Hematopoietic multipotent progenitor cell treated with erythropoietin and hydrocortisone succinate and interleukin-3 and kit ligand, for 17 days (in vitro differentiated cells): ENCODE data around the gene ACYP2.
"Not testable (repeated sequence)": the region's sequence is repeated elsewhere in the genome, so short reads cannot be mapped to it uniquely, and the experiment has no call there.

Experiments used
- DNase-seq: peaks from one replicate; pipeline ENCODE4 v3.0.0-alpha.2; 2015; ENCODE audit warnings: low spot score

ACYP2 gene

GRCh38 chr2:54271843-54272627, 156.6 kb downstream of the ACYP2 start:
- DNase-seq: no peak

GRCh38 chr2:54274781-54275242, 159.4 kb downstream of the ACYP2 start:
- DNase-seq: no peak

DNA sequence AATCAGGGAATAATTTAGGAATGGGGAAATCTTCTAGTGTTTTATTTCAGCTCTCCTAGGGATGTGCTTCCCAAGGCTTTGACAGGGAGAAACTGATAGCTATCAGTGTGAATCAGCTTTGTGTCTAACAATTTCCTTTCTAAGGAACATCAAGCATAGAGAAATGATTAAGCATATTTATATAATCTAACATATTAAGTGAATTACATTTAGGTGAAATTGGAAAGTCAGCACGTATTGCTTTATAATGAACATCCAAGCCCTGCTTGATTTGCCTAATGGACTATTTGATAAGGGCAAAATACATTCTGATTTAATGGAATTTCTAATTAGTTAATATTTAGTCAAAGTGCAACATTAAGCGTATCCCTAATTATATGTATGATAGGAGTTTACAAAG, 160.1 kb downstream of the ACYP2 start:
- DNase-seq: no peak

DNA sequence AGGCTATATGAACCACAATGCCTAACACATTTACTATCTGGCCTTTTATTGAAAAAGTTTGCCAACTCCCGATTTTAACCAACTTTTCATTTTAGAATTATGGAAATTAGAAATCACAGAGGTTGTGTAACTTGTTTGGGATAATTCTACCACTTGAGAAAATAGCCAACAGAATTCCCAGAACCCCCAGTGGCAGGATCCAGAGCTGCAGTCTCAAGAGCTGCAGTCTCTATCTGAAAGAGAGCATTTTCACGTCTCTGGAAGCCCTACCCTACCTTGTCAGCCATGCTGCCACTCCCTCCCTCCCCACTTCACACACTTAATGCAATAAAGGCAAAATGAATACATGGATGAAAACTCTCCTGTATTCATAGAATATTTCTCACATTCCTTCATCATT, 164.0 kb downstream of the ACYP2 start:
- DNase-seq: no peak

DNA sequence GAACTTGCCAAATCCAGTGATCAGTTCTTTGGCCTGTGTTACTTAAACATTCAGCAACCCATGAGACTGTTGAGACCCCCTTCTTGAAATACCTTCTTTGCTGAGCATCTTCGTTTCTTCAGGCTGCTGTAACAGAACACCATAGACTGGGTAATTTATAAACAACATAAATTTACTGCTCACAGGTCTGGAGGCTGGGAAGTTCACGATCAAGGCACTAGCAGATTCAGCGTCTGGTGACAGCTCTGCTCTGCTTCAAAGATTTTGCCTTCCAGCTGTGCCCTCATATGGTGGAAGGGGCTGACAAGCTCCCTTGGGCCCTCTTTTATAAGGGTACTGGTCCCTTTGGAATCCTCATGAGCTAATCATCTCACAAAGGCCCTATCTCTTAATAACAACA, 169.4 kb downstream of the ACYP2 start:
- DNase-seq: no peak

- DNase-seq: no peak
Measured at GRCh38 chr2:54285451-54285850, 170.0 kb downstream of the ACYP2 start.

- DNase-seq: no peak
Measured at GRCh38 chr2:54287532-54287931, 172.1 kb downstream of the ACYP2 start.

DNA sequence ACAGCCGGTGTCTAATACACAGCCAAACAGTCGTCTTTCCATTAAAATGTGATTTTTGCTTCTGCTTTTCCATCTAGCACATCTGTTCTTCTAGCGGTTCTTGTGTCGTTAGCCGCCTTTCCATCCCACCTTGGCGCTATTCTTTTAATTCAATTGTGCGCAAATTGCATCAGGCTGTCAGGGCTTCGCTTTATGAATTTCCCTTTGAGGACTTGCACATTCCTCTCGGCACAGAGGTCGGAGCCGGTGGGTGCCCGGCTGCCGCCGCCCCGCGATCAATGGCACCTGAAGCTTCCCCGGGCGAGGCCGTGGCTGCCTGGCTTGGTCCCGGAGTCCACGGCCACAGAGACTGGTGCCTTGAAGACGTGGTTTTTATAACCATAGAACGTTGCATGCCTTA, 174.5 kb downstream of the ACYP2 start:
- DNase-seq: no peak

DNA sequence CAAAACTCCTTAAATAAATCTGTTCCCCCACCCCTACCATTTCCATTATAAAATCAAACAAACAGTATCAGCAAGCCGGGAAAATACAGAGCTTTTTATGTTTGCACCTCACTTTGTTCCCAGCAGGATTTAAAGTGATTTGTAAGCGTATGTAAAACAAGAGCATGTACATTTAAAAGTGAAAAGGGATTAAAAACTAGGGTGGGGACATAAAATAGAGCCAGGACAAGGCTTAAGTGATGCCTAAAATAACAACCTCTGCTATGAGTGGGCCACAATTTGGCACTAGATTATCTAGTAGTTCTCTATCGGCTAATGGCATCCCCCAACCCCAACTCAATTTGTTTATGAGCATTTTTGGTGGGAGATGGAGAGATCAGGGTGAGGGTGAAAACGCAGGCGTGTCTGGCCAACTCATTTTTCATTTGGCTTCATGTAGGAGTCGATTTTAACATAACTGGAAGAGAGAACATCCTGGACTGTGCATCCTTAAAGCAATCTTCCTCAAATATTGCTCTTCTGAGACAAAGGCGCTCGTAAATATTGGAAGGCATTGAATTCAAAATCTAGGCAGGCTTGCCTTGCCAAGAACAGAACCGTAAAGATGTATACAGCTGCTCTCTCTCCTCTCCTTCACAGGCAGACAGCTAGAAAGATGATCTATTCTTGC, 175.1 kb downstream of the ACYP2 start:
- no peak for DNase-seq

DNA sequence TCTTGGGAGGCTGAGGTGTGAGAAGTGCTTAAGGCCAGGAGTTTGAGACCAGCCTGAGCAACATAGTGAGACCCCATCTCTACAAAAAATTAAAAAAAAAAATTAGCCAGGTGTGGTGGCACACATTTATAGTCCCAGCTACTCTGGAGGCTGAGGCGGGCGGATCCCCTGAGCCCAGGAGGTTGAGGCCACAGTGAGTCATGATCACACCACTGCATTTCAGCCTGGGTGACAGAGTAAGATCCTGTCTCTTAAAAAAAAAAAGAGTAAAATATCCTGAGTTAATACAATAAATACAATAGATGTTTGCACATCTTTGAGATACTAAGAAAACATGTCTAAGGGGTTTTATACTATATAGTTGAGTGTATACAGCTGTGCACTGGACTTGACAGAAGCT, 179.2 kb downstream of the ACYP2 start:
- DNase-seq: not testable (repeated sequence)

DNA sequence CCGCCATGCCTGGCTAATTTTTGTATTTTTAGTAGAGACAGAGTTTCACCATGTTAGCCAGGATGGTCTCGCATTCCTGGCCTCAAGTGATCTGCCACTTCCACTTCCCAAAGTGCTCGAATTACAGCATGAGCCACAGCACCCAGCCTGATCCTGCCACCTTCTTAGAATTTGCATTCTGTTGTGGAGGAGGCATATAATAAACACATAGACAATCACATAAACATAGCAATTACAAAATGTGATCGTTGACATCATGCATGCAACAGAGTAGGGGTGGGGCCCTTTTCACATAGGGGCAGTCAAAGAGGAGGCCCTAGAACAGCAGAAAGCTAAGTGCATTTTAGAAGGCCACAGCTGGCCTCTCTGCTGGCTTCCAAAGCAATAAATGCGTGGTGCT, 180.5 kb downstream of the ACYP2 start:
- DNase-seq: no peak

GRCh38 chr2:54298514-54298913, 183.1 kb downstream of the ACYP2 start:
- DNase-seq: no peak

GRCh38 chr2:54303631-54304030, 188.2 kb downstream of the ACYP2 start:
- DNase-seq: no peak

DNA sequence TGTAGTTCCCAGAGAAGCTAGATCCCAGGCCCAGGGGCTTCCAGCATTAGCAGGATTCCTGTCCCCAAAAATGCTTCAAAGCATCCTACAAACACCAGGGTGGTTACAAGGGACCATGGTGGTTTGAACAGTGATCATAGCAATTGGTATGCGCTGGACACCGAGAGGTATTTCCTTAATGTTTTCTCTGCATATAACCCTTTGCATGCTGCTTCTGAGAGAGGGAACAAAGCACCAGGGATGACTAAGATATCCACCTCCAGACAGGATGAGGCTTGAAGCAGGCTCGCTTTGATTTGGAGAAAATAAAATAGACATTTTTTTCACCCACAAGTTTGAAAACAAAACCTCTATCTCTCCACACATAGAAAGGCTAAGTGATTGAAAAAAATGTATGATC, 191.1 kb downstream of the ACYP2 start:
- DNase-seq: no peak

DNA sequence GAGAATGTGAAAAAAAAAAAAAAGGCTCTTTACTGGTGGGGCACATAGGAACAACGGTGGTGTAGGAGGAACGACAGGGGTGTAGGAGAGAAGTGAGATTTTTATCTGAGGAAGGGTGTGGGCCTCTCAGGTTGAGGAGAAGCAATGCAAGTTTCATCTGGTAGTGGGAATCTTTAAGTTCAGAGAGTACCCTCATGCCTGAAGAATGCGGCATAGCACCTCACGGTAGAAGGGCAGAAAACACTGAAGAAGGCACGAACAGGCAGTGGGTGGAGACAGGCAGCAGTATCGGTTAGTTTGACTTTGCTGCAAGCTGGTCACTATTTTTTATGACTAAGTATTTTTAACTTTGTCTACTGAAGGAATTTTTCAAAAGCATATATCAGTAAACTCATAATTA, 192.8 kb downstream of the ACYP2 start:
- no peak for DNase-seq

GRCh38 chr2:54308782-54309181, 193.4 kb downstream of the ACYP2 start:
- no peak for DNase-seq

- DNase-seq: no peak
Measured at GRCh38 chr2:54310311-54310710, 194.9 kb downstream of the ACYP2 start.

DNA sequence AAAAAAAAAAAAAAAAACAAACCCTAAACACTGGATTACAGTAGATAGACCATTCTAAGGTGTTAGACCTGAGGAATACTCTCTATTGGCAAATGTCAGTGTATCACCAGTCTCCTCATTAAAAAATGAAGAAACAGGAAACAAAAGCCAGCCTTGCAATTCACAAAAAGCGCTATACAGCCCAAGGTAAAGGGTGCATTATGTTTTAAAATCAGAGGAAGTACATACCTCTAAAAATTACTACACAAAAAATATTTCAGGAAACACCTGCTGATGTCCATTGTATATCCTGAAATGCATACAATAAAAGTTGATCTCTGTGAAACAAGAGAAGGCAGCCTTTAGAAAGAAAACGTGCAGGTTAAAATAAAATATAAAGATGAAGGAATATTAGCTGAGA, 195.5 kb downstream of the ACYP2 start:
- DNase-seq: no peak

- DNase-seq: no peak
Measured at GRCh38 chr2:54313147-54313546, 197.7 kb downstream of the ACYP2 start.

GRCh38 chr2:54317973-54318372, 202.6 kb downstream of the ACYP2 start:
- no peak for DNase-seq

- DNase-seq: no peak
Measured at GRCh38 chr2:54318821-54319220, 203.4 kb downstream of the ACYP2 start.

- no peak for DNase-seq
Measured at GRCh38 chr2:54321047-54321446, 205.6 kb downstream of the ACYP2 start.

GRCh38 chr2:54324517-54324916, 209.1 kb downstream of the ACYP2 start:
- DNase-seq: not testable (repeated sequence)

GRCh38 chr2:54325148-54325547, 209.7 kb downstream of the ACYP2 start:
- no peak for DNase-seq
